GM12878 (cell line): ENCODE results near the gene IKZF1. TPM values are rescaled to one million over a fixed set of nuclear protein-coding genes. Genes with fewer than 3 reads are reported as not detected.
A peak's percentile ranks its signal among the peaks of the same experiment; 100 is the strongest.

Experiments used
- CTCF ChIP-seq, 3 experiments: IDR thresholded peaks in 2 of 3; conservative IDR thresholded peaks in 1 of 3; 2 replicates each; pipeline ENCODE4 v1.5.1; 2011; ENCODE audit warnings: low read depth in 3 of 3, low read length in 3 of 3, mild to moderate bottlenecking in 3 of 3, control low read depth in 2 of 3, moderate library complexity in 2 of 3, inconsistent platforms in 1 of 3, mixed read lengths in 1 of 3; ENCODE audit not compliant: control insufficient read depth in 2 of 3, insufficient read depth in 1 of 3; ENCODE audit errors: extremely low read depth in 1 of 3
- FOS ChIP-seq: IDR thresholded peaks from 3 replicates; pipeline ENCODE4 v1.6.1; 2011; ENCODE audit warnings: borderline replicate concordance; ENCODE audit not compliant: insufficient read length; ENCODE audit errors: extremely low read depth
- GATAD2B ChIP-seq: fragments of 450-650 bp; conservative IDR thresholded peaks from 2 replicates; pipeline ENCODE4 v1.6.1; 2017; ENCODE audit warnings: low read depth, mild to moderate bottlenecking, moderate library complexity
- JUND ChIP-seq: IDR thresholded peaks from 2 replicates; pipeline ENCODE4 v1.6.1; 2012; ENCODE audit warnings: low read depth, mild to moderate bottlenecking, low read length, improper control_type of control experiment, moderate library complexity
- NFIC ChIP-seq: IDR thresholded peaks from 2 replicates; pipeline ENCODE4 v1.6.1; 2012; ENCODE audit warnings: low read depth, mild to moderate bottlenecking, inconsistent platforms, low read length, moderate library complexity
- NR2C1 ChIP-seq: fragments of 450-650 bp; IDR thresholded peaks from 2 replicates; pipeline ENCODE4 v1.6.1; 2017; ENCODE audit warnings: antibody characterized with exemption, mild to moderate bottlenecking, moderate library complexity
- NR2C2 ChIP-seq: IDR thresholded peaks from 2 replicates; pipeline ENCODE4 v1.6.1; 2011; ENCODE audit warnings: borderline replicate concordance, low read depth; ENCODE audit not compliant: control insufficient read depth, insufficient read length
- NRF1 ChIP-seq: conservative IDR thresholded peaks from 2 replicates; pipeline ENCODE4 v1.6.1; 2011; ENCODE audit warnings: mild to moderate bottlenecking, low read depth, low read length, improper control_type of control experiment
- POLR2AphosphoS5 ChIP-seq: IDR thresholded peaks from 2 replicates; pipeline ENCODE4 v1.6.1; 2011; ENCODE audit warnings: mild to moderate bottlenecking, low read length, inconsistent platforms
- SIN3A ChIP-seq: IDR thresholded peaks from 2 replicates; pipeline ENCODE4 v1.6.1; 2012; ENCODE audit warnings: low read depth, low read length, improper control_type of control experiment
- SRF ChIP-seq, 2 experiments: IDR thresholded peaks; 2 replicates each; pipeline ENCODE4 v1.6.1; 2011; ENCODE audit warnings: low read depth in 2 of 2, low read length in 2 of 2, mild to moderate bottlenecking in 1 of 2, moderate library complexity in 1 of 2
- TARDBP ChIP-seq: IDR thresholded peaks from 2 replicates; pipeline ENCODE4 v1.6.1; 2016; ENCODE audit warnings: borderline replicate concordance
- USF2 ChIP-seq: IDR thresholded peaks from 2 replicates; pipeline ENCODE4 v1.6.1; 2011; ENCODE audit warnings: low read depth, low read length, improper control_type of control experiment, borderline replicate concordance
- YBX1 ChIP-seq: fragments of 450-650 bp; IDR thresholded peaks from 2 replicates; pipeline ENCODE4 v1.6.1; 2016; ENCODE audit warnings: antibody characterized with exemption
- ZBED1 ChIP-seq: IDR thresholded peaks from 2 replicates; pipeline ENCODE4 v1.6.1; 2016; ENCODE audit warnings: borderline replicate concordance
- ZZZ3 ChIP-seq: IDR thresholded peaks from 2 replicates; pipeline ENCODE4 v1.6.1; 2011; ENCODE audit warnings: low read depth; ENCODE audit not compliant: control insufficient read depth, insufficient read length
- polyA plus RNA-seq, 11 experiments: library from polyadenylated mRNA; depleted of rRNA in 4 of 11; unstranded in 6 of 11; stranded (reverse) in 5 of 11; fragments of >200 nt; fragmentation: Nextera tagmentation in 4 of 11; fragmentation: Illumina TruSeq in 1 of 11; extraction: Ambion mirVana in 4 of 11; extraction: Trizol in 1 of 11; gene quantifications; 1 replicate in 1 of 11; 2 replicates in 10 of 11; pipeline versions ENCODE4 v1.2.1 to v1.2.3, GENCODE V29; 2011 to 2016; ENCODE audit warnings: inconsistent platforms in 2 of 11, missing spikeins in 2 of 11, low read depth in 1 of 11
- total RNA-seq, 4 experiments: library from RNA; depleted of rRNA in 3 of 4; stranded (reverse); fragments of >200 nt in 3 of 4; fragmentation: Illumina TruSeq in 1 of 4; extraction: Trizol in 1 of 4; gene quantifications; 2 replicates each; pipeline versions ENCODE4 v1.2.1 to v1.2.3, GENCODE V29; 2013 to 2021
- TF ChIP-seq, protein P1 (sequence below): fragments of 450-650 bp; IDR thresholded peaks from 2 replicates; pipeline ENCODE4 v1.6.1; 2017; ENCODE audit warnings: mild to moderate bottlenecking, moderate library complexity
- TF ChIP-seq, protein P2 (sequence below): IDR thresholded peaks from 2 replicates; pipeline ENCODE4 v1.6.1; 2012; ENCODE audit warnings: mild to moderate bottlenecking, low read depth, low read length

The IKZF1 gene
- total and polyA plus RNA-seq, 10 of the 15 experiments (the other 5 are each of a cell fraction or from before 2014, with no cell fraction given): 27.2 to 125 (median 71.6) TPM

- TF ChIP-seq, protein P1, sequence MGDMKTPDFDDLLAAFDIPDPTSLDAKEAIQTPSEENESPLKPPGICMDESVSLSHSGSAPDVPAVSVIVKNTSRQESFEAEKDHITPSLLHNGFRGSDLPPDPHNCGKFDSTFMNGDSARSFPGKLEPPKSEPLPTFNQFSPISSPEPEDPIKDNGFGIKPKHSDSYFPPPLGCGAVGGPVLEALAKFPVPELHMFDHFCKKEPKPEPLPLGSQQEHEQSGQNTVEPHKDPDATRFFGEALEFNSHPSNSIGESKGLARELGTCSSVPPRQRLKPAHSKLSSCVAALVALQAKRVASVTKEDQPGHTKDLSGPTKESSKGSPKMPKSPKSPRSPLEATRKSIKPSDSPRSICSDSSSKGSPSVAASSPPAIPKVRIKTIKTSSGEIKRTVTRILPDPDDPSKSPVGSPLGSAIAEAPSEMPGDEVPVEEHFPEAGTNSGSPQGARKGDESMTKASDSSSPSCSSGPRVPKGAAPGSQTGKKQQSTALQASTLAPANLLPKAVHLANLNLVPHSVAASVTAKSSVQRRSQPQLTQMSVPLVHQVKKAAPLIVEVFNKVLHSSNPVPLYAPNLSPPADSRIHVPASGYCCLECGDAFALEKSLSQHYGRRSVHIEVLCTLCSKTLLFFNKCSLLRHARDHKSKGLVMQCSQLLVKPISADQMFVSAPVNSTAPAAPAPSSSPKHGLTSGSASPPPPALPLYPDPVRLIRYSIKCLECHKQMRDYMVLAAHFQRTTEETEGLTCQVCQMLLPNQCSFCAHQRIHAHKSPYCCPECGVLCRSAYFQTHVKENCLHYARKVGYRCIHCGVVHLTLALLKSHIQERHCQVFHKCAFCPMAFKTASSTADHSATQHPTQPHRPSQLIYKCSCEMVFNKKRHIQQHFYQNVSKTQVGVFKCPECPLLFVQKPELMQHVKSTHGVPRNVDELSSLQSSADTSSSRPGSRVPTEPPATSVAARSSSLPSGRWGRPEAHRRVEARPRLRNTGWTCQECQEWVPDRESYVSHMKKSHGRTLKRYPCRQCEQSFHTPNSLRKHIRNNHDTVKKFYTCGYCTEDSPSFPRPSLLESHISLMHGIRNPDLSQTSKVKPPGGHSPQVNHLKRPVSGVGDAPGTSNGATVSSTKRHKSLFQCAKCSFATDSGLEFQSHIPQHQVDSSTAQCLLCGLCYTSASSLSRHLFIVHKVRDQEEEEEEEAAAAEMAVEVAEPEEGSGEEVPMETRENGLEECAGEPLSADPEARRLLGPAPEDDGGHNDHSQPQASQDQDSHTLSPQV: no peak
- TF ChIP-seq SIN3A (no peak), NR2C1 (no peak), CTCF (IDR thresholded peaks at IDR 0.05 in 2 of 3, conservative IDR thresholded peaks at IDR 0.05 in 1 of 3; ENCODE audit: control insufficient read depth in 2 of 3, extremely low read depth in 1 of 3, insufficient read depth in 1 of 3, low read depth in 3 of 3, low read length in 3 of 3) (no peak), NRF1 (no peak), YBX1 (no peak), ZZZ3 (no peak), NFIC (peak; percentile 87), JUND (no peak), FOS (no peak), ZBED1 (peak; percentile 46; the same call in 1 of the 2 replicates), POLR2AphosphoS5 (no peak), NR2C2 (no peak), USF2 (no peak), SRF (IDR thresholded peaks at IDR 0.05; ENCODE audit: low read depth in 2 of 2, low read length in 2 of 2) (no peak), TARDBP (no peak), GATAD2B (no peak)
- TF ChIP-seq, protein P2, sequence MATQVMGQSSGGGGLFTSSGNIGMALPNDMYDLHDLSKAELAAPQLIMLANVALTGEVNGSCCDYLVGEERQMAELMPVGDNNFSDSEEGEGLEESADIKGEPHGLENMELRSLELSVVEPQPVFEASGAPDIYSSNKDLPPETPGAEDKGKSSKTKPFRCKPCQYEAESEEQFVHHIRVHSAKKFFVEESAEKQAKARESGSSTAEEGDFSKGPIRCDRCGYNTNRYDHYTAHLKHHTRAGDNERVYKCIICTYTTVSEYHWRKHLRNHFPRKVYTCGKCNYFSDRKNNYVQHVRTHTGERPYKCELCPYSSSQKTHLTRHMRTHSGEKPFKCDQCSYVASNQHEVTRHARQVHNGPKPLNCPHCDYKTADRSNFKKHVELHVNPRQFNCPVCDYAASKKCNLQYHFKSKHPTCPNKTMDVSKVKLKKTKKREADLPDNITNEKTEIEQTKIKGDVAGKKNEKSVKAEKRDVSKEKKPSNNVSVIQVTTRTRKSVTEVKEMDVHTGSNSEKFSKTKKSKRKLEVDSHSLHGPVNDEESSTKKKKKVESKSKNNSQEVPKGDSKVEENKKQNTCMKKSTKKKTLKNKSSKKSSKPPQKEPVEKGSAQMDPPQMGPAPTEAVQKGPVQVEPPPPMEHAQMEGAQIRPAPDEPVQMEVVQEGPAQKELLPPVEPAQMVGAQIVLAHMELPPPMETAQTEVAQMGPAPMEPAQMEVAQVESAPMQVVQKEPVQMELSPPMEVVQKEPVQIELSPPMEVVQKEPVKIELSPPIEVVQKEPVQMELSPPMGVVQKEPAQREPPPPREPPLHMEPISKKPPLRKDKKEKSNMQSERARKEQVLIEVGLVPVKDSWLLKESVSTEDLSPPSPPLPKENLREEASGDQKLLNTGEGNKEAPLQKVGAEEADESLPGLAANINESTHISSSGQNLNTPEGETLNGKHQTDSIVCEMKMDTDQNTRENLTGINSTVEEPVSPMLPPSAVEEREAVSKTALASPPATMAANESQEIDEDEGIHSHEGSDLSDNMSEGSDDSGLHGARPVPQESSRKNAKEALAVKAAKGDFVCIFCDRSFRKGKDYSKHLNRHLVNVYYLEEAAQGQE: no peak
Measured at GRCh38 chr7:50331564-50332208, 27.2 kb downstream of the IKZF1 start (continued).
